Mesothelial cell of epicardium (in vitro differentiated cells): ENCODE data around the gene OLA1. TPM values are rescaled to one million over a fixed set of nuclear protein-coding genes. Genes with fewer than 3 reads are reported as not detected.

Experiments
- DNase-seq, 2 experiments: peaks; one replicate each; pipeline ENCODE4 v3.0.0; 2021; ENCODE audit warnings: low spot score in 2 of 2; ENCODE audit not compliant: unreplicated experiment in 2 of 2
- H3K27ac Mint-ChIP-seq: 2 replicates; pipeline ENCODE4 v1.8.0; 2021; ENCODE audit warnings: mixed read lengths
- H3K27me3 Mint-ChIP-seq: 2 replicates; pipeline ENCODE4 v1.8.0; 2021; ENCODE audit warnings: low read depth, mixed read lengths
- H3K36me3 Mint-ChIP-seq: 2 replicates; pipeline ENCODE4 v1.8.0; 2021; ENCODE audit warnings: mixed read lengths
- H3K4me1 Mint-ChIP-seq: 2 replicates; pipeline ENCODE4 v1.8.0; 2021; ENCODE audit warnings: mixed read lengths
- H3K4me3 Mint-ChIP-seq: 2 replicates; pipeline ENCODE4 v1.8.0; 2021; ENCODE audit warnings: mild to moderate bottlenecking, moderate library complexity, mixed read lengths
- H3K9me3 Mint-ChIP-seq: 2 replicates; pipeline ENCODE4 v1.8.0; 2021; ENCODE audit warnings: mixed read lengths
- CTCF ChIP-seq: fragments of 200-600 bp; sonication (generic); IDR thresholded peaks from one replicate; pipeline ENCODE4 v1.5.0; 2021; ENCODE audit warnings: antibody characterized with exemption; ENCODE audit not compliant: unreplicated experiment
- total RNA-seq: library from RNA; stranded (reverse); gene quantifications from 3 replicates; pipeline ENCODE4 v1.2.1, GENCODE V29; 2021

The OLA1 gene
- total RNA-seq, 1 donor from 2014 or later, result 87.3 TPM

GRCh38 chr2:174122185-174122584, 126.1 kb downstream of the OLA1 start:
- Mint-ChIP-seq H3K4me3 (no peak overlapping the region), H3K36me3 (peaks cover 5% of the 10 kb centered on the region), H3K4me1 (peaks cover 30% of the 10 kb centered on the region)

GRCh38 chr2:174121612-174122011, 126.7 kb downstream of the OLA1 start:
- Mint-ChIP-seq H3K36me3 (peaks cover 5% of the 10 kb centered on the region), H3K27ac (no peak overlapping the region), H3K27me3 (no peaks in the 10 kb centered on the region), H3K4me1 (peaks cover 31% of the 10 kb centered on the region), H3K9me3 (no peaks in the 10 kb centered on the region), H3K4me3 (no peak overlapping the region)
- no peak for TF ChIP-seq CTCF
- DNase-seq, result no peak

More at GRCh38 chr2:174122185-174122584, 126.1 kb downstream of the OLA1 start:
- Mint-ChIP-seq H3K27me3 (no peaks in the 10 kb centered on the region), H3K27ac (no peak overlapping the region), H3K9me3 (no peaks in the 10 kb centered on the region)
- no peak for TF ChIP-seq CTCF
- DNase-seq, result no peak

- H3K36me3 Mint-ChIP-seq, result peaks cover 5% of the 10 kb centered on the region
- no peak overlapping the region for H3K4me3 Mint-ChIP-seq
- peaks cover 35% of the 10 kb centered on the region for H3K4me1 Mint-ChIP-seq
- TF ChIP-seq CTCF, result no peak
- no peak overlapping the region for H3K27ac Mint-ChIP-seq
- H3K9me3 Mint-ChIP-seq, result no peaks in the 10 kb centered on the region
- DNase-seq, result no peak
- H3K27me3 Mint-ChIP-seq, result no peaks in the 10 kb centered on the region
Measured at GRCh38 chr2:174121175-174121574, 127.2 kb downstream of the OLA1 start.

GRCh38 chr2:174120346-174120745, 128.0 kb downstream of the OLA1 start:
- no peak overlapping the region for H3K27ac Mint-ChIP-seq

GRCh38 chr2:174117951-174118930, 130.1 kb downstream of the OLA1 start:
- Mint-ChIP-seq H3K4me3 (no peak overlapping the region), H3K9me3 (no peaks in the 10 kb centered on the region), H3K27me3 (no peaks in the 10 kb centered on the region), H3K4me1 (peaks cover 32% of the 10 kb centered on the region), H3K27ac (peak overlapping the region; percentile 35), H3K36me3 (peaks cover 5% of the 10 kb centered on the region)
- no peak for DNase-seq
- TF ChIP-seq CTCF, result no peak

More at GRCh38 chr2:174120346-174120745, 128.0 kb downstream of the OLA1 start:
- Mint-ChIP-seq H3K36me3 (peaks cover 5% of the 10 kb centered on the region), H3K4me3 (no peak overlapping the region), H3K4me1 (peaks cover 39% of the 10 kb centered on the region), H3K27me3 (no peaks in the 10 kb centered on the region), H3K9me3 (no peaks in the 10 kb centered on the region)
- no peak for DNase-seq
- no peak for TF ChIP-seq CTCF
